A549 (cell line): ENCODE results near the gene RPUSD2. TPM values are rescaled to one million over a fixed set of nuclear protein-coding genes. Genes with fewer than 3 reads are reported as not detected.

Experiments
- ATAC-seq, 2 experiments: fragments of 200-7000 bp in 1 of 2; fragments of >200 bp in 1 of 2; cut with Nextera tagmentation in 1 of 2; cut with Tn5 transposase in 1 of 2; 3 replicates each; pipeline versions ENCODE4 v1.8.0 to v1.9.1; 2018 to 2020; ENCODE audit warnings: mild to moderate bottlenecking in 1 of 2, moderate library complexity in 1 of 2
- CTCF ChIA-PET: fragments of 300-600 bp; sonication (Branson Sonifier 250); formaldehyde crosslinking; extraction: SDS; loops from one replicate; lab custom pipeline; 2021; ENCODE audit warnings: antibody characterized with exemption, inconsistent platforms; lab: Yijun Ruan, JAX
- POLR2A ChIA-PET: fragments of 350-600 bp; formaldehyde crosslinking; extraction: SDS; loops from one replicate; lab custom pipeline; 2021; ENCODE audit warnings: antibody characterized with exemption, inconsistent platforms; lab: Yijun Ruan, JAX
- DNase-seq, 2 experiments: peaks; one replicate each; pipeline versions ENCODE4 v3.0.0 to v3.0.0-alpha.2; 2011 to 2016; ENCODE audit warnings: low read depth in 1 of 2, low spot score in 1 of 2
- FAIRE-seq: peaks from 2 replicates; lab custom pipeline; 2011; peaks lifted over from hg19 to GRCh38; lab: Jason Lieb, UNC
- H3K27ac ChIP-seq, 2 experiments: fragments of >200 bp; sonication (Bioruptor Twin); formaldehyde crosslinking; 3 replicates each; pipeline ENCODE4 v1.5.1; 2016 to 2017
- H3K4me1 ChIP-seq: fragments of >200 bp; sonication (Bioruptor Twin); formaldehyde crosslinking; 3 replicates; pipeline ENCODE4 v1.6.1; 2016
- H3K4me2 ChIP-seq: fragments of >200 bp; sonication (Bioruptor Twin); formaldehyde crosslinking; 3 replicates; pipeline ENCODE4 v1.6.1; 2016
- H3K4me3 ChIP-seq: fragments of >200 bp; sonication (Bioruptor Twin); formaldehyde crosslinking; 3 replicates; pipeline ENCODE4 v1.5.1; 2016
- H3K9me3 ChIP-seq: fragments of >200 bp; sonication (Bioruptor Twin); formaldehyde crosslinking; 3 replicates; pipeline ENCODE4 v1.6.1; 2016
- ATOH8 ChIP-seq: fragments of 250-450 bp; sonication (Bioruptor Pico); IDR thresholded peaks from 2 replicates; pipeline ENCODE4 v1.5.0; 2020; ENCODE audit warnings: low read depth, mild to moderate bottlenecking, moderate library complexity
- CBX8 ChIP-seq: fragments of 200-600 bp; sonication (generic); IDR thresholded peaks from 2 replicates; pipeline ENCODE4 v1.6.1; 2016
- FOXS1 ChIP-seq: fragments of 250-450 bp; sonication (Bioruptor Pico); IDR thresholded peaks from 2 replicates; pipeline ENCODE4 v1.5.0; 2020; ENCODE audit warnings: mild to moderate bottlenecking, moderate library complexity
- HMGXB4 ChIP-seq: fragments of 250-450 bp; sonication (Bioruptor Pico); IDR thresholded peaks from 2 replicates; pipeline ENCODE4 v1.5.0; 2021; ENCODE audit warnings: mild to moderate bottlenecking, moderate library complexity, borderline replicate concordance
- HOXA7 ChIP-seq: fragments of 250-450 bp; sonication (Bioruptor Pico); IDR thresholded peaks from 2 replicates; pipeline ENCODE4 v1.5.0; 2020; ENCODE audit warnings: mild to moderate bottlenecking, moderate library complexity
- HOXB13 ChIP-seq: fragments of 250-450 bp; sonication (Bioruptor Pico); IDR thresholded peaks from 2 replicates; pipeline ENCODE4 v1.5.0; 2020; ENCODE audit warnings: low read depth, mild to moderate bottlenecking, moderate library complexity
- KDM1A ChIP-seq: fragments of 200-600 bp; sonication (generic); IDR thresholded peaks from 2 replicates; pipeline ENCODE4 v1.6.1; 2016; ENCODE audit warnings: low read depth, mild to moderate bottlenecking
- NPAS2 ChIP-seq: fragments of 250-450 bp; sonication (Bioruptor Pico); IDR thresholded peaks from 2 replicates; pipeline ENCODE4 v1.8.0; 2022; ENCODE audit warnings: mild to moderate bottlenecking, moderate library complexity, borderline replicate concordance
- PBX3 ChIP-seq: IDR thresholded peaks from 2 replicates; pipeline ENCODE4 v1.6.1; 2012
- POLR2A ChIP-seq: IDR thresholded peaks from 2 replicates; pipeline ENCODE4 v1.6.1; 2012; ENCODE audit warnings: mild to moderate bottlenecking, low read length
- POLR2AphosphoS2 ChIP-seq: conservative IDR thresholded peaks from 2 replicates; pipeline ENCODE4 v1.6.1; 2012; ENCODE audit warnings: low read length, improper control_type of control experiment, inconsistent platforms
- RAD21 ChIP-seq, 2 experiments: fragments of >200 bp in 1 of 2; sonication (Bioruptor Twin) in 1 of 2; formaldehyde crosslinking in 1 of 2; IDR thresholded peaks in 1 of 2; conservative IDR thresholded peaks in 1 of 2; 2 replicates in 1 of 2; 3 replicates in 1 of 2; pipeline ENCODE4 v1.6.1; 2012 to 2018; ENCODE audit warnings: inconsistent platforms in 1 of 2
- RARB ChIP-seq: fragments of 250-450 bp; sonication (Bioruptor Pico); IDR thresholded peaks from 2 replicates; pipeline ENCODE4 v1.8.0; 2021; ENCODE audit warnings: mild to moderate bottlenecking, moderate library complexity
- RCOR1 ChIP-seq: fragments of 150-350 bp; IDR thresholded peaks from 2 replicates; pipeline ENCODE4 v1.6.1; 2014; ENCODE audit warnings: antibody characterized with exemption, low read length, low read depth
- TP53 ChIP-seq: fragments of 250-450 bp; sonication (Bioruptor Pico); IDR thresholded peaks from 2 replicates; pipeline ENCODE4 v1.5.0; 2021; ENCODE audit warnings: mild to moderate bottlenecking, moderate library complexity
- ZNF302 ChIP-seq: fragments of 250-450 bp; sonication (Bioruptor Pico); IDR thresholded peaks from 2 replicates; pipeline ENCODE4 v1.9.0; 2021; ENCODE audit warnings: inconsistent platforms, mild to moderate bottlenecking, moderate library complexity
- WGBS: methylation state at CpG from one replicate; pipeline ENCODE4 v1.1.6; 2017; ENCODE audit errors: missing lambda C conversion rate; 5-methylcytosine and 5-hydroxymethylcytosine counted together
- polyA plus RNA-seq, 4 experiments: library from polyadenylated mRNA; depleted of rRNA in 3 of 4; stranded (reverse); fragments of >200 nt; fragmentation: RNase III in 1 of 4; extraction: RNeasy Plus Mini Kit Qiagen cat#74134 plus additional on column Dnase treatment in 1 of 4; gene quantifications; 2 replicates in 3 of 4; 3 replicates in 1 of 4; pipeline ENCODE4 v1.2.3, GENCODE V29; 2011 to 2017
- TF ChIP-seq, protein P1 (sequence below): fragments of 200-600 bp; sonication (generic); IDR thresholded peaks from 2 replicates; pipeline ENCODE4 v1.6.1; 2016; ENCODE audit warnings: antibody characterized with exemption, mild to moderate bottlenecking, moderate library complexity
- TF ChIP-seq, protein P2 (sequence below): fragments of >200 bp; sonication (Bioruptor Twin); formaldehyde crosslinking; IDR thresholded peaks from 3 replicates; pipeline ENCODE4 v1.6.1; 2016
- TF ChIP-seq, protein P3 (sequence below): IDR thresholded peaks from 2 replicates; pipeline ENCODE4 v1.6.1; 2012

RPUSD2 gene
- polyA plus RNA-seq, 2 of the 4 experiments (the other 2 are of a cell fraction) = 6.7 to 9.9 TPM

- TF ChIP-seq, protein P1, sequence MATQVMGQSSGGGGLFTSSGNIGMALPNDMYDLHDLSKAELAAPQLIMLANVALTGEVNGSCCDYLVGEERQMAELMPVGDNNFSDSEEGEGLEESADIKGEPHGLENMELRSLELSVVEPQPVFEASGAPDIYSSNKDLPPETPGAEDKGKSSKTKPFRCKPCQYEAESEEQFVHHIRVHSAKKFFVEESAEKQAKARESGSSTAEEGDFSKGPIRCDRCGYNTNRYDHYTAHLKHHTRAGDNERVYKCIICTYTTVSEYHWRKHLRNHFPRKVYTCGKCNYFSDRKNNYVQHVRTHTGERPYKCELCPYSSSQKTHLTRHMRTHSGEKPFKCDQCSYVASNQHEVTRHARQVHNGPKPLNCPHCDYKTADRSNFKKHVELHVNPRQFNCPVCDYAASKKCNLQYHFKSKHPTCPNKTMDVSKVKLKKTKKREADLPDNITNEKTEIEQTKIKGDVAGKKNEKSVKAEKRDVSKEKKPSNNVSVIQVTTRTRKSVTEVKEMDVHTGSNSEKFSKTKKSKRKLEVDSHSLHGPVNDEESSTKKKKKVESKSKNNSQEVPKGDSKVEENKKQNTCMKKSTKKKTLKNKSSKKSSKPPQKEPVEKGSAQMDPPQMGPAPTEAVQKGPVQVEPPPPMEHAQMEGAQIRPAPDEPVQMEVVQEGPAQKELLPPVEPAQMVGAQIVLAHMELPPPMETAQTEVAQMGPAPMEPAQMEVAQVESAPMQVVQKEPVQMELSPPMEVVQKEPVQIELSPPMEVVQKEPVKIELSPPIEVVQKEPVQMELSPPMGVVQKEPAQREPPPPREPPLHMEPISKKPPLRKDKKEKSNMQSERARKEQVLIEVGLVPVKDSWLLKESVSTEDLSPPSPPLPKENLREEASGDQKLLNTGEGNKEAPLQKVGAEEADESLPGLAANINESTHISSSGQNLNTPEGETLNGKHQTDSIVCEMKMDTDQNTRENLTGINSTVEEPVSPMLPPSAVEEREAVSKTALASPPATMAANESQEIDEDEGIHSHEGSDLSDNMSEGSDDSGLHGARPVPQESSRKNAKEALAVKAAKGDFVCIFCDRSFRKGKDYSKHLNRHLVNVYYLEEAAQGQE = no peak
- no peak for TF ChIP-seq NPAS2
Observed at GRCh38 chr15:40595219-40595618, 26.1 kb downstream of the RPUSD2 start (continued).

DNA sequence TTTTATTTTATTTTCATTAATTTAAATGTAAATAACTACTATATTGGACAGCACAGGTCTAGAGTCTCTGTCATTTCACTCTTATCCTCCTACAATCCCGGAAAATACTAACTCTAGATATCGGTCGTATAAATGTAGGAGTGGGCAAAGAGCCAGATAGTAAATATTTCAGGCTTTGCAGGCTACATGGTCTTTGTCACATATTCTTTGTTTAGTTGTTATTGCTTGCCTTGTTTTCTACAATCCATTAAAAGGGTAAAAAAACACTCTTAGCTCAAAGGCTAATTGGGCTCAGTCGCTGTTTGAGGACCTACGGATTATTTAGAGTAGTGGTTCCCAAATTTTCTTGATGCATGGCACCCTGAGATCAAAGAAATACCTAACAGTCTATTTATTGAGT, 26.7 kb downstream of the RPUSD2 start:
- peak overlapping the region; percentile 85 for H3K4me2 ChIP-seq
- POLR2A ChIA-PET = no interaction called here
- peak overlapping the region; percentile 65; the same call in 2 of the 3 replicates for H3K4me3 ChIP-seq
- FAIRE-seq = no peak
- DNase-seq = no peak
- CTCF ChIA-PET = no interaction called here
- 0 out of 6 replicates have a peak overlapping the region, but pooled peaks of 1 of the 2 experiments have one; percentile 4 for H3K27ac ChIP-seq
- TF ChIP-seq TP53 (no peak), RCOR1 (no peak)
- peaks cover 19% of the 10 kb centered on the region; the same call in 2 of the 3 replicates for H3K4me1 ChIP-seq
- no peaks in the 10 kb centered on the region for H3K9me3 ChIP-seq
- ATAC-seq = no peak
- WGBS = 64% methylated on average over 5 of the region's 5 CpGs

- ATAC-seq (no peak), FAIRE-seq (no peak), DNase-seq (no peak)
- 97% methylated on average over 2 of the region's 2 CpGs for WGBS
- Histone ChIP-seq H3K27ac (no peak overlapping the region), H3K4me3 (no peak overlapping the region), H3K4me1 (peaks cover 19% of the 10 kb centered on the region; the same call in 2 of the 3 replicates), H3K9me3 (no peaks in the 10 kb centered on the region), H3K4me2 (no peak overlapping the region)
- TF ChIP-seq, protein P2, sequence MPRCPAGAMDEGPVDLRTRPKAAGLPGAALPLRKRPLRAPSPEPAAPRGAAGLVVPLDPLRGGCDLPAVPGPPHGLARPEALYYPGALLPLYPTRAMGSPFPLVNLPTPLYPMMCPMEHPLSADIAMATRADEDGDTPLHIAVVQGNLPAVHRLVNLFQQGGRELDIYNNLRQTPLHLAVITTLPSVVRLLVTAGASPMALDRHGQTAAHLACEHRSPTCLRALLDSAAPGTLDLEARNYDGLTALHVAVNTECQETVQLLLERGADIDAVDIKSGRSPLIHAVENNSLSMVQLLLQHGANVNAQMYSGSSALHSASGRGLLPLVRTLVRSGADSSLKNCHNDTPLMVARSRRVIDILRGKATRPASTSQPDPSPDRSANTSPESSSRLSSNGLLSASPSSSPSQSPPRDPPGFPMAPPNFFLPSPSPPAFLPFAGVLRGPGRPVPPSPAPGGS = no peak
- TF ChIP-seq KDM1A = no peak
- no peak for TF ChIP-seq CBX8
- TF ChIP-seq ATOH8 (CRISPR knock-in tag) = no peak
- no peak for TF ChIP-seq HOXA7 (CRISPR knock-in tag)
- no peak for TF ChIP-seq ZNF302 (CRISPR knock-in tag)
- TF ChIP-seq, protein P1 = no peak
- TF ChIP-seq, protein P3, sequence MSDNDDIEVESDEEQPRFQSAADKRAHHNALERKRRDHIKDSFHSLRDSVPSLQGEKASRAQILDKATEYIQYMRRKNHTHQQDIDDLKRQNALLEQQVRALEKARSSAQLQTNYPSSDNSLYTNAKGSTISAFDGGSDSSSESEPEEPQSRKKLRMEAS = no peak
- TF ChIP-seq RARB (CRISPR knock-in tag) = no peak
- no peak for TF ChIP-seq POLR2AphosphoS2
- TF ChIP-seq FOXS1 = no peak
- TF ChIP-seq HMGXB4 (CRISPR knock-in tag) = no peak
- no peak for TF ChIP-seq TP53
- TF ChIP-seq HOXB13 (CRISPR knock-in tag) = no peak
- no peak for TF ChIP-seq PBX3
- TF ChIP-seq POLR2A = no peak
- TF ChIP-seq RAD21 (conservative IDR thresholded peaks at IDR 0.05 in 1 of 2, IDR thresholded peaks at IDR 0.05 in 1 of 2) = no peak
- CTCF ChIA-PET = no interaction called here
- POLR2A ChIA-PET = no interaction called here
Observed at GRCh38 chr15:40597024-40597423, 27.9 kb downstream of the RPUSD2 start.
